K562 (cell line): ENCODE data around the gene FASN.
A peak's percentile ranks its signal among the peaks of the same experiment; 100 is the strongest.

ENCODE experiments used
- CAMTA2 ChIP-seq: fragments of 250-450 bp; sonication (Bioruptor Pico); conservative IDR thresholded peaks from 2 replicates; pipeline ENCODE4 v1.5.1; 2022
- CBX8 ChIP-seq: fragments of 200-600 bp; sonication (generic); IDR thresholded peaks from 2 replicates; pipeline ENCODE4 v1.6.1; 2012; ENCODE audit warnings: borderline replicate concordance, mixed run types, low read depth, mild to moderate bottlenecking, moderate library complexity, mixed read lengths, low read length, control low read depth, inconsistent platforms; ENCODE audit not compliant: poor library complexity, severe bottlenecking; ENCODE audit errors: extremely low read depth
- CEBPB ChIP-seq: fragments of 450-650 bp; IDR thresholded peaks from 2 replicates; pipeline ENCODE4 v1.6.1; 2016; ENCODE audit warnings: missing genetic modification characterization, missing compliant biosample characterization
- EZH2 ChIP-seq: IDR thresholded peaks from 2 replicates; pipeline ENCODE4 v1.6.1; 2012; ENCODE audit warnings: low read depth, mild to moderate bottlenecking, inconsistent platforms, low read length, borderline replicate concordance
- KLF16 ChIP-seq: IDR thresholded peaks from 2 replicates; pipeline ENCODE4 v1.6.1; 2016; ENCODE audit warnings: antibody characterized with exemption
- MAFK ChIP-seq: IDR thresholded peaks from 2 replicates; pipeline ENCODE4 v1.6.1; 2011; ENCODE audit warnings: low read length, improper control_type of control experiment
- RAD21 ChIP-seq, 2 experiments: fragments of 250-450 bp in 1 of 2; fragments of 450-650 bp in 1 of 2; sonication (Bioruptor Pico) in 1 of 2; formaldehyde crosslinking in 1 of 2; IDR thresholded peaks in 1 of 2; conservative IDR thresholded peaks in 1 of 2; 2 replicates each; pipeline versions ENCODE4 v1.4.0 to v1.8.0; 2020 to 2022; ENCODE audit warnings: mild to moderate bottlenecking in 2 of 2, moderate library complexity in 1 of 2
- RFX1 ChIP-seq: fragments of 450-650 bp; IDR thresholded peaks from 2 replicates; pipeline ENCODE4 v1.6.1; 2016; ENCODE audit warnings: mild to moderate bottlenecking, moderate library complexity
- ZNF24 ChIP-seq: fragments of 450-650 bp; IDR thresholded peaks from 2 replicates; pipeline ENCODE4 v1.6.1; 2016
- ZNF655 ChIP-seq: fragments of 250-450 bp; sonication (Bioruptor Pico); IDR thresholded peaks from 2 replicates; pipeline ENCODE4 v1.5.0; 2021

DNA sequence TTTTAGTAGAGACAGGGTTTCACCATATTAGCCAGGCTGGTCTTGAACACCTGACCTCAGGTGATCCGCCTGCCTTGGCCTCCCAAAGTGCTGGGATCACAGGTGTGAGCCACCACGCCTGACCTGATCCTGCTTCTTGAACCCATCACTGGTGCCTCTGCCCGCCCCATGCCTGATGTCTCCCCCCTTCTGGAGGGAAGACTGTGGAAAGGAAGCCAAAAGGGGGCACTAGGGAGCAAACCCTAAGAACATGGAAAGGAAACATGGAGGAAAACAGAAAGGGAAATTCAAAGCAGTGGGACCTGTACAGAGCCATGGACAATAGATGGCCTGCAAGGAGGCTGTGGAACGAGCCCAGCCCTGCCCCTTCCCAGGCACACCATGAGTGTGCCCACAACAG lies 31.1 kb upstream of the FASN start:
- TF ChIP-seq CEBPB (no peak), EZH2 (no peak), CBX8 (no peak), KLF16 (no peak), CAMTA2 (no peak), ZNF655 (CRISPR knock-in tag) (no peak), RFX1 (no peak), ZNF24 (no peak), RAD21 (CRISPR knock-in tag; conservative IDR thresholded peaks at IDR 0.05 in 1 of 2, IDR thresholded peaks at IDR 0.05 in 1 of 2) (peak in 1 of 2 experiments; percentile 7; a peak in 1 of 4 replicates), MAFK (no peak)
